Activated gamma-delta T cell (primary cell): ENCODE measurements around the gene LRRC18.

Experiments used
- DNase-seq: peaks from one replicate; lab custom pipeline; 2025; lab: John Stamatoyannopoulos, UW

Gene LRRC18

GRCh38 chr10:48907730-48908129 lies 31.9 kb downstream of the LRRC18 start:
- DNase-seq: no peak

DNA sequence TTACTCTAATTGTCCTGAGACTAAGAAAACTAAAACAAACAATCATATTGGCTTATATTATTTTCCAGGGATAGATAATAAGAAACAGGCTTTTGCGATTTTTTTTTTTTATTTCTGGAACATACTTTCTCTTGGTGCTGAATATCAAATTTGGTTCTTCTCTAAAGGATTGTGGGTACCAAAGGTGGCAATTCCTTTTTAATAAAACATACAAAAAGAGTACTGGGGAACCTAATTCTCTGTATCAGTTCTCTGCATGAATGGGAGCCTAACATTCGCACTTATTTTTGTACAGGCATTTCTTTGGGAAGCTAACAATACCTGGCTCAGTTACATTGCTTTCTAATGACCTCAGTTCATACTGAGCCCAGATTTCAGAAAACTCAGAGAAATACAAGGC lies 32.8 kb downstream of the LRRC18 start:
- DNase-seq: no peak

GRCh38 chr10:48905311-48905710 lies 34.3 kb downstream of the LRRC18 start:
- no peak for DNase-seq

DNA sequence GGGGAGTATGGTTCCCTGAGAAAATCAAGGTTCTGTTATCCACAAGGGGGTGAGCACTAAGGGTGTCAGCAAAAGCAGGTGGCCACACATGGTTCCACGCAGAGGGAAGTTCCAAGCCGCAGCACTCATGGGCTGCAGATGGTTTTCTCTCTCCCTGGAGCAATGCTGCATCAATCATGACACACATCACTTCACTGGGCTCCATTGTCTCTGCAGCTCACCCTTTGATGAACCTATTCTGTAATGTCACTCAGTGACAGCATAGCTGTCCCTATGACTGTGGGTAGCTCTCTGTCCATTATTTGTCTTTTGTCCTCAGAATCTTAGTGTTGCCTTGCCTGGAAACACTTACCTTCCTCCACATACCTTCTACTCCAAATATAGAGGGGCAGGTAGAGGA lies 34.8 kb downstream of the LRRC18 start:
- DNase-seq: no peak

DNA sequence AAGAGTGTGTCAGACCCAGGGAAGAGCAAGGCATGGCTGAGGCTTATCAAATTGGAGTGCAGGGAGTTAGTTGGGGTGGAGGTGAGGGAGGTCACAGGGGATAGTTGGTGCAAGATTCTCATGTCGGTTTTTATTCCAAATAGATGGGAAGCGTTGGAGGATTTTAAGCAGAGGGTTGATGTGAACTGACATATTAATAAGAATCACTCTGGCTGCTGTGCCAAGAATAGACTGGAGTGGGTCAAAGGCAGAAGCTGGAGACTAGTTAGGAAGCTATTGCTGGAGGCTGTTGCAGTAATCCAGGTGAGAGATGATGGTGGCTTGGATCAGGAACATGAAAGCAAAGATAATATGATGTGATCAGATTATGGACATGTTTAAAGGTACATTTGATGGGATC lies 36.5 kb downstream of the LRRC18 start:
- no peak for DNase-seq

DNA sequence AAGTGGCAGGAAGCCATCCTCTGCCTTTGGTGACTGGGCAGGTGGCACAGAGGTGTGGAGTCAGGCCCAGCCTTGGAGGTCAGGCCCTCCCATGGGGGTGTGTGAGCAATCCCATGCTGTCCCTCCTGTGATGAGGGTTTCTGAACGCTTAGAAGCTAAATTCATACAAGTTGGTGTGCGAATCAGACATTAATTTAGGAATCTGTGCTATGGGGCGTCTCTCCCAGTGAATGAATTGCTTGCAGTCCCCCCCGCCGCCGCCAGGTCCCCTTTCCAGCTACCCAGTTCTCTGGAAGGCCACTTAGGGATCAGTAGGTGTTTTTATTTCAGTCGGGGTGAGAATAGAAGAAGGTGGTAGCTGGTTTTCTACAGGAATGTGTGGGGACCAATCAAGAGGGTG lies 37.5 kb downstream of the LRRC18 start:
- no peak for DNase-seq

DNA sequence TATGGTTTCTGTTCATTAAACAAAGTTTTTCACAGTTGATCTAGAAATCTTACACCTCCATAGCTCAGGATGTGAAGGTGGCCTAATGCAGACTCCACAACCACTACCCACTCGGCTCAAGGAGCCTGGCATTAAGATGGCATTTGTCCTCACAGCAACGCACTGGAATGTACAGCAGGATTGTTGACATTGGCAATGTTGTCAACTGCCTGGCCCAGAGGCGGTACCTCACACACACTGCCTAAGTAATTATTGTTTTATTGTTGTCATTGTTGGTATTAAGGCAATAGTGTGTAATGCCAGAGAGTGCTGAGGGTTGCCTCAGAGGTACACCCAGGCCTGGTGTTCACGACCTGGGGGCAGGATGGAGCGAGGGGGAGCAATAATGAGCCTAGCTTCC lies 38.3 kb downstream of the LRRC18 start:
- DNase-seq: no peak

- DNase-seq: no peak
These were observed 39.3 kb downstream of the LRRC18 start for GRCh38 chr10:48900371-48900801.

DNA sequence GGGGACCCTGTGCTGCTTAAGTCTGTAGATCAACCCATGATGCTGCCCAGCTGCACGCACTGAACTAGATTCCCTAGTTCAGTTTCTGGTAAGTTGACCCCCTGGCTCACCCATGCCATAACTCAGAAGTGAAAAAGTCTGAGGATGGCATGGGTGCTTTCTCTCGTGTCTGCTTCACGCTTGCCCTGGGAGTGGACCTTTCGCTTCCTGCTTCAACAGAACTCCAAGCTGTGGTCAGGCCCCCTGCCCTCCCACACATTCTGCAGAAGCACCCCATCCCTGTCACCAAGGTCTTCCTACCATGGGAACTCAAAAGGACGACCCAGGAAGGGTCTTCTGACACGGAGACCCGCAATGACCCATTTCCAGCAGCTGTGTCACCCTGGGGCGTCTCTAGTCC lies 39.9 kb downstream of the LRRC18 start:
- no peak for DNase-seq

DNA sequence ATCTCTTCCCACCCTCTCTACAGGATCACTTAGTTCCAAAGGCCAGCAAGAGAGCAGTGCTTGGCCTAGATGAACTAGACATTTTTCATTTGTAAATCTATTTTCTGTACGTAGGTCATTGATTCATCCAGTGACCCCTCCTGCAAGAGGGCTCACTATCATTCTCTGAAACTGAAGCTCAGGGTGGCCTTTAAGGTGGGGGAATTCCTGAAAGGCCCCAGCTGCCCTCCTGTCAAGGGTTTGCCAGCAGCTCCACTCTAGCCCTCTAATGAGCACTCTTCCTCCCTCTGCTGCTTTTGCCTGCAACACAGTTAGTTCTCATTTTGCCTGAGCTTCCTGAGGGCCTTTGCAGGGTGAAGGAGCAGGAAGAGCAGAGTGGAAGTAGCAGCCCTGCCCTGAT lies 41.2 kb downstream of the LRRC18 start:
- no peak for DNase-seq

DNA sequence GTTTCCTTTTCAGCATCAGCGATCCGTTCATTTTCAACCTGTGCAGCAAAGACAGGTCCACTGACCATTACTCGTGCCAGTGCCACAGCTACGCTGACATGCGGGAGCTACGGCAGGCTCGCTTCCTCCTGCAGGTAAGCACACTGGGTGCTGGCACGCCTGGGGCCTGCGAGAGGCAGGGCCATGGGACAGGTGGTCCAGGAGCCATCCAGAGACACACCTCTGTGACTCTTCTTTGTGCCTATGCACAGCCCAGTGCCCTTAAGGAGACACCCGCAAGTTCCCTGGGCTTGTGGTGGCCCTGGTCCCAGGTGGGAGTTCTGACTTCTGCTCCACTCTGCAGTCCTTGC lies 42.2 kb downstream of the LRRC18 start:
- no peak for DNase-seq

GRCh38 chr10:48896756-48897440 lies 42.7 kb downstream of the LRRC18 start:
- no peak for DNase-seq

- DNase-seq: no peak
These were observed 43.8 kb downstream of the LRRC18 start for GRCh38 chr10:48895803-48896195.

GRCh38 chr10:48894911-48895802 lies 44.5 kb downstream of the LRRC18 start:
- no peak for DNase-seq

DNA sequence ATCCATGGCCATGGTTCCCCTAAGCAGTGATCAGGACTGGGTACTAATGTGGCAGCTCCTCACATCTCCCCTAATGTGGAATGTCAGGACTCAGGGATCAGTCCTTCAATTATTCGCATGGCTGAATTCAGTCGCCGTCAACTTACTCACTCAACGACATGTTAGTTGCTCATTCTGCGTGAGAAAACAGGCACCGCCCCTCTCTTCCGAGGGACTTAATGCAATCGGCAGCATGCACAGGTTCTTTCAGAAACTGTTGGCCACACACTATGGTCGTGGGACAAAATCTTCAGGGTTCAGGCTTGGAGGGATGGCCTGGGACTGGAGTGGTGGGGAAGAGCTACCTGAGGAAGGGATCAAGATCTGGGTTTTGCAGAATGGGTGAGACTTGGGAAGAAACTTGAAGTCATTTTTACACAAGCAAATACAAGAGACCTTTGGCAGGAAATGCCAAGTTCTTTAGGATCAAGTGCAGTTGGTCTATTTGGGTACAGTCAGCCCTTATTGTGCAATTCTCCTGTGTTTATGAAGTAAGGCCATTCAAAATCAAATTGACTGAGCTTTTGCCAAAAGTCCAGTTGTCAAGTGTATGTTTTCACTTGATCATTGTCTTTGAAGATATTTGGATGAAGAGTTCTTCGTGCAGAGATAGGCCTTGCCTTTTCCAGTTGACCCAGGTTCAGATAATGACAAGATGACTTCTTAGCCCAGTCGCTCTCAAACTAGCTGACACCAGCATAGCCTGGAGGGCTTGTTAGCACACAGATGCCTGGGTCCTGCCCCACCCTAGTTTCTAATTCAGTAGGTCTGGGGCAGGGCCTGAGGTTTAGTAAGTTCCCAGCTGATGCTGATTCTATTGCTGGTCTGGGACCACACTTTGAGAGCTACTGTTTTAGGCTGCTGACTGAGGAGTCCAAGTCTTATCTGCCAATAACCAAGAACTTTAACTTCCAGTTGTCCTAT lies 48.5 kb downstream of the LRRC18 start:
- no peak for DNase-seq

- DNase-seq: no peak
These were observed 51.7 kb downstream of the LRRC18 start for GRCh38 chr10:48887982-48888381.

DNA sequence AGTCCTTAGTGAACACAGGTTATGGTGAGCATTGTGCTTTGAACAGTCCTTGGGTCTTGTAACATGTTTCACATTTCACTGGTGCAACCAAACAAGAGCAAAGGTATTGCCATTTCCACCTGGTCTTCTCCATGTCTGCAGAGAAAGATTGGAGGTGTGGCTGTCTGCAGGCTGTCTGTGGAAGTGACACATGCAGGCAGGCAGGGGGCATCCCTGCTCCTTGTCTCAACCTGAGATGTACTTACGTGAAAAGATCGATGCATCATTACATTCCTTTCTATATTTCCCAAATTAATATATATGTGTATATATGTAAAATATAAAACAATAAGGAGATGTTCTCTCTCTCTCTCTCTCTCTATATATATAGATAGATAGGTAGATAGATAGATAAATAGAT lies 54.3 kb downstream of the LRRC18 start:
- no peak for DNase-seq

GRCh38 chr10:48884179-48885045 lies 55.2 kb downstream of the LRRC18 start:
- no peak for DNase-seq

DNA sequence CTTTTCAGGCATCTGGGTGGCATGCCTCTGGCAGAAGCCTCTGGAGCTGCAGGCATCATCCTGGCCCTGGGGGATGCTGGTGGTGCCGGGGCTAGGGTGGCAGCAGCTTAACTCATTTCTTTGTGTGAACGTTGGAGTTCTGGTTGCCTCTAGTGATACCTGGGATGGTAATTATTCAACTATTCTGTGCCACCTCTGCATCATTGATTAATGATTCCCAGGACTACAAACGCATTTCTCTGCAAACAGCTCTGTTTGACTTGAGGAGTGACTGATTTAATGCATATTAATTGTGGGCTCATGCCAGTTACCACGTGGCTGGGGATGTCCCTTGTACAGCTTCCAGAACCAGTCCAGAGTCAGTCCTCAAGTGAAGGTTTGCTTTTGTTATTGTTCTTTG lies 55.9 kb downstream of the LRRC18 start:
- no peak for DNase-seq

GRCh38 chr10:48882881-48883280 lies 56.8 kb downstream of the LRRC18 start:
- DNase-seq: no peak

GRCh38 chr10:48881937-48882336 lies 57.7 kb downstream of the LRRC18 start:
- no peak for DNase-seq
